Measurements from ENCODE around the gene SBNO2.
A peak's percentile ranks its signal among the peaks of the same experiment; 100 is the strongest.

SBNO2 gene

DNA sequence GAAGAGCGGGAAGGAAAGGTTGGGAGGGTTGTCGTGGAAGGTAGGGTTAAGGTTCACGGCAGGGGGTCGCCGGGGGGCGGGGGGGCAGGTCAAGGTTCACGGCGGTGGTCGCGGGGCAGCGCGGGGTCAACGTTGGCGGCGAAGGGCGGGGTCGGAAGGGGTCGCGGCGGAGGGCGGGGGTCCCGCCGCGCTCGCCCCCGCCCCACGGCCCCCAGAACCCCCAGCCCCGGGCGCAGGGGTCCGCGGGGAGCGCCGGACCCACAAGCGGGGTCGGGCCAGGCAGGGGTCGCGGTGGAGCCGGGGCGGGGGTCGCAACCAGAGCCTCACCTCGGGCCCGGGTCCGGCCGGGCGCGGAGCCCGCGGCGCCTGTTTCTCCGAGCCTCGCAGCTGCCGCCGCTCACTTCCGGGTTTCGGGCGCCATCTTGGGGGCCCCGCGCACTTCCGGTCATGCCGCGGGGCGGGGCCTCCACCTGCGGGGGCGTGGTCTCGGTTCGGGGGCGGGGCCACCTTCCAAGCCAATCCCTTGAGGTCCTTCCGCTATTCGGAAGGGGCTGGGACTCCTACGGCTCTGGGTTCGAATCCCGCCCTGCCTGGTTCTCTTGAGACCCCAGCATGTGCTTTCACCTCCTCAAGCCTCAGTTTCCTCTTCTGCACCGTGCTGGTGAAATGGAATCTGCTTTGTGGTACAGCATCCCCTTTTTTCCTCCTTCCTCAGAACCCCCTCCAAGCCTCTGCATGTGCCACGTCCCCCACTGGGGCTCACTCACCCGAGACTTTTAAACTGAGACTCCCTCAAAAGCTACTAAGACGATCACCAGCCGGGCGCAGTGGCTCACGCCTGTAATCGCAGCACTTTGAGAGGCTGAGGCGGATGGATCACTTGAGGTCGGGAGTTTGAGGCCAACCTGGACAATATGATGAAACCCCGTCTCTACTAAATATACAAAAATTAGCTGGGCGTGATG is at the start of gene SBNO2:
Gene SBNO2, minus strand, starts transcription at position 424 of the 965 bp plus-strand sequence. CDS start 19,992 bp downstream, outside the sequence.
- H3K4me3 ChIP-seq (IDR thresholded peaks at IDR 0.05; ENCODE audit: insufficient read depth, low read depth, low read length), result no peak within 1 kb of the TSS
- TF ChIP-seq CTCF (conservative IDR thresholded peaks at IDR 0.05; ENCODE audit: low read depth, low read length), result no peak
- peak within 1 kb of the TSS; percentile 80; the same call in 1 of the 2 replicates for H3K9ac ChIP-seq
- no peaks in the 10 kb centered on the region for H4K20me1 ChIP-seq (ENCODE audit: insufficient read depth)
- no peaks in the 10 kb centered on the region for H3K36me3 ChIP-seq (ENCODE audit: insufficient read depth)
- peaks cover 12% of the 10 kb centered on the region for H3K4me1 ChIP-seq (ENCODE audit: low read depth, poor library complexity, severe bottlenecking)
- H2AFZ ChIP-seq (ENCODE audit: low read depth), result peak within 1 kb of the TSS; percentile 70
- peak within 1 kb of the TSS; percentile 84 for H3K4me2 ChIP-seq
- H3K79me2 ChIP-seq (ENCODE audit: insufficient read depth, low read depth), result peaks cover 35% of the 10 kb centered on the region
- H3K27me3 ChIP-seq (ENCODE audit: insufficient read depth, low read depth), result no peaks in the 10 kb centered on the region
- H3K27ac ChIP-seq, result 0 out of 2 replicates have a peak within 1 kb of the TSS, but pooled peaks have one; percentile 35

DNA sequence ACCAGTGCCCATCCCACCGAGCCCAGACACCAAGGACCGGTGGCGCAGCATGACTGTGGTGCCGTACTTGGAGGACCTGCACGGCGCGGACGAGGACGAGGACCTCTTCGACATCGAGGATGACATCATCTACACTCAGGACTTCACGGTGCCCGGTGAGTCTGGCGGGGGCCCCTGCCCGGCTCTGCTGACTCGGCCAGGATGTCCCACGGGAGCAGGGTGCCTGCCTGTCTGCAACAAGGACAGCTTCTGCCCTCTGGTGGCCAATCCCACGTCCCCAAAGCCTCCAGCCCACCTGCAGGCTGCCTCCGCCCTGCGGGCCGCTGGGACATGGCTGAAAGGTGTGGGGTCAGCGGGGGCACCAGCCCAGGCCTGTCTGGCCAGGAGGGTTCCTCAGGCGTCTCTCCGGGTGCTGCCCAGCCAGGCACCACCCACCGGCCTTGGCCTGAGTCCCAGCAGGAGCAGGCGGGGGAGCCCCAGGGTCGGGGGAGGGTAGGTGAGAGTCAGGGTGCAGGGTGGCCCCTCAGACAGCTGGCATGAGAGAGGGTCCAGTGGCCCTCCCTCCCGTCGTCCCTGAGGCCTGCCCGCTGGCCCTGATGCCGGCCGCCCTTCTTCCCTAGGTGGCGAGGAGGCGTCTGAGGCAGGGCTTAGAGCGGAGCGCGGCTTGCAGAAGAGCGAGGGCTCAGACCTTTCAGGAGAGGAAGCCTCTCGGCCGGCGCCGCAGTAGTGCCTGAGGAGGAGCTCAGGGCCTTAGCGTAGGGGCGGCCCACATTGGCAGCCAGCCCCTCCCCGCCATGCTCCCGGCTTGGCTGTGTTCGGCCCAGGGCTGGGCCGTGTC is 49.2 kb upstream of the SBNO2 start:
- no peaks in the 10 kb centered on the region for H3K36me3 ChIP-seq (ENCODE audit: insufficient read depth)
- no peak overlapping the region for H3K4me3 ChIP-seq (IDR thresholded peaks at IDR 0.05; ENCODE audit: insufficient read depth, low read depth, low read length)
- no peak overlapping the region for H3K27ac ChIP-seq
- H3K79me2 ChIP-seq (ENCODE audit: insufficient read depth, low read depth), result no peaks in the 10 kb centered on the region
- H2AFZ ChIP-seq (ENCODE audit: low read depth), result no peak overlapping the region
- no peak overlapping the region for H3K9ac ChIP-seq
- peak; percentile 46 for TF ChIP-seq CTCF (conservative IDR thresholded peaks at IDR 0.05; ENCODE audit: low read depth, low read length)
- no peaks in the 10 kb centered on the region for H4K20me1 ChIP-seq (ENCODE audit: insufficient read depth)
- H3K4me1 ChIP-seq (ENCODE audit: low read depth, poor library complexity, severe bottlenecking), result no peaks in the 10 kb centered on the region
- H3K4me2 ChIP-seq, result no peak overlapping the region
- H3K27me3 ChIP-seq (ENCODE audit: insufficient read depth, low read depth), result no peaks in the 10 kb centered on the region

- no peak overlapping the region for H2AFZ ChIP-seq (ENCODE audit: low read depth)
- H3K27me3 ChIP-seq (ENCODE audit: insufficient read depth, low read depth), result no peaks in the 10 kb centered on the region
- no peak for TF ChIP-seq CTCF (conservative IDR thresholded peaks at IDR 0.05; ENCODE audit: low read depth, low read length)
- H3K4me3 ChIP-seq (IDR thresholded peaks at IDR 0.05; ENCODE audit: insufficient read depth, low read depth, low read length), result no peak overlapping the region
- H3K9ac ChIP-seq, result no peak overlapping the region
- H3K4me1 ChIP-seq (ENCODE audit: low read depth, poor library complexity, severe bottlenecking), result no peaks in the 10 kb centered on the region
- no peak overlapping the region for H3K4me2 ChIP-seq
- H4K20me1 ChIP-seq (ENCODE audit: insufficient read depth), result no peaks in the 10 kb centered on the region
- H3K27ac ChIP-seq, result no peak overlapping the region
- H3K36me3 ChIP-seq (ENCODE audit: insufficient read depth), result no peaks in the 10 kb centered on the region
- no peaks in the 10 kb centered on the region for H3K79me2 ChIP-seq (ENCODE audit: insufficient read depth, low read depth)
Observed at GRCh38 chr19:1222394-1222793, 48.3 kb upstream of the SBNO2 start.

- H4K20me1 ChIP-seq (ENCODE audit: insufficient read depth), result no peaks in the 10 kb centered on the region
- no peak overlapping the region for H3K4me2 ChIP-seq
- H3K4me1 ChIP-seq (ENCODE audit: low read depth, poor library complexity, severe bottlenecking), result no peaks in the 10 kb centered on the region
- peaks cover 3% of the 10 kb centered on the region; the same call in 1 of the 2 replicates for H3K79me2 ChIP-seq (ENCODE audit: insufficient read depth, low read depth)
- no peak overlapping the region for H3K9ac ChIP-seq
- no peaks in the 10 kb centered on the region for H3K36me3 ChIP-seq (ENCODE audit: insufficient read depth)
- H3K27ac ChIP-seq, result no peak overlapping the region
- TF ChIP-seq CTCF (conservative IDR thresholded peaks at IDR 0.05; ENCODE audit: low read depth, low read length), result no peak
- no peak overlapping the region for H2AFZ ChIP-seq (ENCODE audit: low read depth)
- no peaks in the 10 kb centered on the region for H3K27me3 ChIP-seq (ENCODE audit: insufficient read depth, low read depth)
- H3K4me3 ChIP-seq (IDR thresholded peaks at IDR 0.05; ENCODE audit: insufficient read depth, low read depth, low read length), result no peak overlapping the region
Observed at GRCh38 chr19:1221904-1222255, 47.8 kb upstream of the SBNO2 start.

Data from KMS-11 (cell line).